HCT116 (cell line): ENCODE data around the gene FKBP7. TPM values are rescaled to one million over a fixed set of nuclear protein-coding genes. Genes with fewer than 3 reads are reported as not detected.

Experiments
- ATAC-seq: fragments of 200-7000 bp; cut with Tn5 transposase; 2 replicates; pipeline ENCODE4 v1.9.1; 2020; ENCODE audit warnings: mild to moderate bottlenecking, moderate library complexity
- BruUV-seq: library from RNA; stranded (reverse); fragments of 400-500 nt; replicated peaks from 2 replicates; lab custom pipeline; 2021; lab: Mats Ljungman, UMichigan
- CTCF ChIA-PET: fragments of 300-600 bp; sonication (Branson Sonifier 250); formaldehyde crosslinking; loops from one replicate; lab custom pipeline; 2021; ENCODE audit warnings: antibody characterized with exemption; lab: Charles Lee
- POLR2A ChIA-PET: fragments of 300-600, 350-600 bp; sonication (Branson Sonifier 250); formaldehyde crosslinking; loops from one replicate; lab custom pipeline; 2021; ENCODE audit warnings: antibody characterized with exemption; lab: Charles Lee
- RAD21 ChIA-PET, 2 experiments: fragments of 300-600 bp; sonication (Branson Sonifier 250); formaldehyde crosslinking; loops; one replicate each; lab custom pipeline; 2023; ENCODE audit warnings: low total read pairs in 2 of 2; ENCODE audit not compliant: uncharacterized antibody in 2 of 2, unreplicated experiment in 2 of 2, low non-redundant PET in 1 of 2; lab: Charles Lee
- DNase-seq: peaks from one replicate; pipeline ENCODE4 v3.0.0-alpha.2; 2010; ENCODE audit warnings: low read depth, low spot score
- H2AFZ ChIP-seq: fragments of 200-600 bp; shearing (Covaris generic), sonication (generic); 2 replicates; pipeline ENCODE4 v1.6.1; 2017; ENCODE audit warnings: low read depth, mixed run types, mixed read lengths, antibody characterized with exemption, low read length; ENCODE audit not compliant: poor library complexity, severe bottlenecking
- H3K27ac ChIP-seq: 2 replicates; pipeline ENCODE4 v1.5.1; 2012; ENCODE audit warnings: low read depth, low read length
- H3K27me3 ChIP-seq: fragments of 200-600 bp; sonication (generic); 2 replicates; pipeline ENCODE4 v1.6.1; 2016; ENCODE audit warnings: mixed run types, low read length, mixed read lengths; ENCODE audit not compliant: insufficient read depth
- H3K36me3 ChIP-seq, 2 experiments: fragments of 200-500 bp in 1 of 2; fragments of 200-600 bp in 1 of 2; sonication (Bioruptor generic) in 1 of 2; sonication (generic) in 1 of 2; 2 replicates each; pipeline versions ENCODE4 v1.5.1 to v1.6.1; 2014 to 2016; ENCODE audit warnings: low read length in 2 of 2, inconsistent platforms in 1 of 2, mixed read lengths in 1 of 2, mixed run types in 1 of 2; ENCODE audit not compliant: insufficient read depth in 2 of 2, control insufficient read depth in 1 of 2
- H3K4me1 ChIP-seq, 2 experiments: fragments of 200-600 bp in 1 of 2; sonication (generic) in 1 of 2; 2 replicates each; pipeline versions ENCODE4 v1.5.1 to v1.6.1; 2012 to 2017; ENCODE audit warnings: low read length in 2 of 2, inconsistent platforms in 1 of 2, mild to moderate bottlenecking in 1 of 2, mixed read lengths in 1 of 2, mixed run types in 1 of 2, moderate library complexity in 1 of 2; ENCODE audit not compliant: insufficient read depth in 2 of 2, control insufficient read depth in 1 of 2
- H3K4me2 ChIP-seq: fragments of 200-600 bp; sonication (generic); 2 replicates; pipeline ENCODE4 v1.6.1; 2017; ENCODE audit warnings: mixed run types, low read length, mixed read lengths
- H3K4me3 ChIP-seq, 2 experiments: fragments of 200-600 bp in 1 of 2; sonication (generic) in 1 of 2; replicated peaks in 1 of 2; 2 replicates each; pipeline ENCODE4 v1.5.1; 2011 to 2016; ENCODE audit warnings: low read length in 2 of 2, control low read depth in 1 of 2, low read depth in 1 of 2, mild to moderate bottlenecking in 1 of 2, mixed read lengths in 1 of 2, mixed run types in 1 of 2
- H3K79me2 ChIP-seq: fragments of 200-600 bp; sonication (generic); 2 replicates; pipeline ENCODE4 v1.6.1; 2017; ENCODE audit warnings: mild to moderate bottlenecking, mixed run types, low read length, moderate library complexity, mixed read lengths; ENCODE audit not compliant: insufficient read depth
- H3K9ac ChIP-seq: fragments of 200-600 bp; sonication (generic); 2 replicates; pipeline ENCODE4 v1.6.1; 2016; ENCODE audit warnings: low read length, mixed read lengths
- H3K9me2 ChIP-seq: fragments of 200-600 bp; sonication (generic), shearing (Covaris generic); 2 replicates; pipeline ENCODE4 v1.6.1; 2017; ENCODE audit warnings: mixed run types, mild to moderate bottlenecking, moderate library complexity; ENCODE audit not compliant: insufficient read depth
- H3K9me3 ChIP-seq, 2 experiments: fragments of 200-500 bp in 1 of 2; fragments of 200-600 bp in 1 of 2; sonication (Bioruptor generic) in 1 of 2; sonication (generic) in 1 of 2; 2 replicates each; pipeline ENCODE4 v1.6.1; 2014 to 2017; ENCODE audit warnings: low read length in 2 of 2, mixed read lengths in 2 of 2, inconsistent platforms in 1 of 2, low read depth in 1 of 2, mild to moderate bottlenecking in 1 of 2, mixed run types in 1 of 2, moderate library complexity in 1 of 2; ENCODE audit not compliant: control insufficient read depth in 1 of 2, insufficient read depth in 1 of 2
- H4K20me1 ChIP-seq: fragments of 200-600 bp; sonication (generic), shearing (Covaris generic); 2 replicates; pipeline ENCODE4 v1.6.1; 2017; ENCODE audit warnings: mixed run types, mild to moderate bottlenecking, moderate library complexity; ENCODE audit not compliant: insufficient read depth
- CBX3 ChIP-seq: IDR thresholded peaks from 2 replicates; pipeline ENCODE4 v1.6.1; 2012; ENCODE audit warnings: low read depth
- JUND ChIP-seq: IDR thresholded peaks from 2 replicates; pipeline ENCODE4 v1.6.1; 2012
- RAD21 ChIP-seq: IDR thresholded peaks from 2 replicates; pipeline ENCODE4 v1.6.1; 2012; ENCODE audit warnings: low read depth, mild to moderate bottlenecking
- TCF7L2 ChIP-seq: IDR thresholded peaks from 2 replicates; pipeline ENCODE4 v1.7.0; 2011; ENCODE audit warnings: borderline replicate concordance, inconsistent platforms; ENCODE audit not compliant: insufficient read depth, insufficient read length; ENCODE audit errors: extremely low read depth
- ZBTB33 ChIP-seq: IDR thresholded peaks from 2 replicates; pipeline ENCODE4 v1.6.1; 2011; ENCODE audit warnings: mild to moderate bottlenecking, low read length, moderate library complexity; ENCODE audit not compliant: insufficient replicate concordance; ENCODE audit errors: extremely low read depth
- ZNF274 ChIP-seq: fragments of 200-500 bp; sonication (Bioruptor generic); IDR thresholded peaks from 2 replicates; pipeline ENCODE4 v1.6.1; 2014; ENCODE audit warnings: mild to moderate bottlenecking, low read depth, low read length, inconsistent platforms
- intact Hi-C: fragments of 100-400 bp; cut with micrococcal nuclease; formaldehyde crosslinking; loops from 2 replicates; pipeline ENCODE4 v1.10.0; 2022
- total RNA-seq: library from RNA; stranded (reverse); gene quantifications from one replicate; pipeline ENCODE4 v1.2.1, GENCODE V29; 2021; ENCODE audit not compliant: unreplicated experiment

Gene FKBP7
- total RNA-seq, 1 experiment from 2014 or later = 4.5 TPM

GRCh38 chr2:178417916-178418315 lies 60.5 kb downstream of the FKBP7 start:
- H3K4me2 ChIP-seq = no peak overlapping the region

GRCh38 chr2:178415979-178416378 lies 62.4 kb downstream of the FKBP7 start:
- Histone ChIP-seq H3K79me2 (no peaks in the 10 kb centered on the region), H3K9me2 (no peaks in the 10 kb centered on the region), H3K9me3 (no peaks in the 10 kb centered on the region), H4K20me1 (no peaks in the 10 kb centered on the region), H3K27me3 (no peaks in the 10 kb centered on the region), H3K4me1 (peaks cover 12 to 17% of the 10 kb centered on the region in 2 experiments; a peak in 3 of 4 replicates), H3K4me3 (no peak overlapping the region), H3K27ac (no peak overlapping the region), H2AFZ (no peak overlapping the region), H3K36me3 (no peaks in the 10 kb centered on the region), H3K4me2 (no peak overlapping the region), H3K9ac (no peak overlapping the region)
- no peak for ATAC-seq
- BruUV-seq = no TSS peak
- ChIA-PET RAD21 (no interaction called here), CTCF (interaction anchor here (1.6 kb wide), 1 partner anchor 433 kb away, joined by 3 read pairs; no protein-coding TSS in a partner anchor), POLR2A (no interaction called here)
- TF ChIP-seq CBX3 = no peak
- DNase-seq = no peak
- intact Hi-C loops = loop anchor here (2.0 to 10.0 kb wide), 2 partner anchors 283 to 511 kb away; no protein-coding TSS in a partner anchor

More at GRCh38 chr2:178417916-178418315, 60.5 kb downstream of the FKBP7 start:
- intact Hi-C loops = loop anchor here (10.0 kb wide), 1 partner anchor 513 kb away; no protein-coding TSS in a partner anchor
- Histone ChIP-seq H3K9ac (no peak overlapping the region), H3K9me3 (no peaks in the 10 kb centered on the region), H3K27me3 (no peaks in the 10 kb centered on the region), H3K36me3 (no peaks in the 10 kb centered on the region), H3K4me3 (no peak overlapping the region), H2AFZ (no peak overlapping the region), H3K27ac (no peak overlapping the region), H4K20me1 (no peaks in the 10 kb centered on the region), H3K4me1 (peaks cover 2 to 8% of the 10 kb centered on the region in 2 experiments; a peak in 3 of 4 replicates), H3K79me2 (no peaks in the 10 kb centered on the region), H3K9me2 (no peaks in the 10 kb centered on the region)
- DNase-seq (no peak), ATAC-seq (no peak)
- TF ChIP-seq ZBTB33 (no peak), TCF7L2 (no peak), RAD21 (no peak), ZNF274 (no peak), JUND (no peak)
- CTCF ChIA-PET = interaction anchor here (1.3 to 2.2 kb wide), 2 partner anchors 306 to 430 kb away, joined by 4 to 14 read pairs; partner anchors contain the start of gene RBM45
- POLR2A ChIA-PET = no interaction called here
- BruUV-seq = no TSS peak
- RAD21 ChIA-PET = no interaction called here
